ENCODE measurements around the gene MGRN1. TPM values are rescaled to one million over a fixed set of nuclear protein-coding genes. Genes with fewer than 3 reads are reported as not detected.

The MGRN1 gene
- total RNA-seq, 1 experiment from 2014 or later = 22.7 TPM

DNA sequence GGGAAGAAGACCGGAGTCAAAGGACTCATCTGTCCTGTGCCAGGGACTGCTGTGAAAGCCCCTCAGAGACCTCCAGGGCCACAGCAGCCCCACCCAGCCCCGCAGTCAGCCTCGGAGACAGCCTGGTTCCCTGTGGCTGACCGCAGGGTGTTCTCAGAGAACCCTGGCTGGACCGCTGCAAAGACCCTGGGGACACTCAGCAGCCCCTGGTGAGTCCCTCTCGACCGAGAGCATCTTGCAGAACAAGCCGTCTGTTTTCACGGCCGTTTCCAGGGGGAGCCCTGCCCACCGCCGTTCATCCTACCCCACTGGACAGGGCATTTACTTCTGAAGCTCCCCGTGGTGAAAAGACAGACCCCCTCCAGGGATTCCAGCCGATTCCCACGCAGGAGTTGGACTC lies 20.2 kb upstream of the MGRN1 start:
- Histone ChIP-seq H3K79me2 (ENCODE audit: low read length) (no peaks in the 10 kb centered on the region), H3K9me2 (replicated peaks; ENCODE audit: low read length) (no peaks in the 10 kb centered on the region), H4K20me1 (ENCODE audit: low read length) (no peaks in the 10 kb centered on the region), H3K27me3 (ENCODE audit: low read length) (no peaks in the 10 kb centered on the region), H3K4me3 (ENCODE audit: low read length) (no peak overlapping the region), H3K4me2 (ENCODE audit: low read length) (no peak overlapping the region), H3F3A (ENCODE audit: low read length, unreplicated experiment) (no peaks in the 10 kb centered on the region), H2AFZ (ENCODE audit: low read length) (no peak overlapping the region), H3K9me3 (ENCODE audit: low read length) (no peaks in the 10 kb centered on the region), H3K4me1 (ENCODE audit: insufficient read depth, low read length) (0 out of 2 replicates have a peak, but pooled peaks cover 4% of the 10 kb centered on the region), H3K36me3 (ENCODE audit: low read depth, low read length) (no peaks in the 10 kb centered on the region; the same call in 1 of the 2 replicates), H3K27ac (ENCODE audit: low read length) (no peak overlapping the region), H3K9ac (ENCODE audit: low read length) (no peak overlapping the region)
- ChIA-PET CTCF (no interaction called here), POLR2A (ENCODE audit: unreplicated experiment) (no interaction called here)
- no peak for DNase-seq
- no TSS peak for BruUV-seq (replicated peaks)
- intact Hi-C loops (cut with micrococcal nuclease) = no loop called here
- TF ChIP-seq CTCF (conservative IDR thresholded peaks at IDR 0.05; ENCODE audit: low read depth, low read length) (no peak), EZH2phosphoT487 (IDR thresholded peaks at IDR 0.05; ENCODE audit: borderline replicate concordance, low read length) (no peak), EZH2 (IDR thresholded peaks at IDR 0.05; ENCODE audit: low read length, unreplicated experiment) (no peak)
- no peak for ATAC-seq

DNA sequence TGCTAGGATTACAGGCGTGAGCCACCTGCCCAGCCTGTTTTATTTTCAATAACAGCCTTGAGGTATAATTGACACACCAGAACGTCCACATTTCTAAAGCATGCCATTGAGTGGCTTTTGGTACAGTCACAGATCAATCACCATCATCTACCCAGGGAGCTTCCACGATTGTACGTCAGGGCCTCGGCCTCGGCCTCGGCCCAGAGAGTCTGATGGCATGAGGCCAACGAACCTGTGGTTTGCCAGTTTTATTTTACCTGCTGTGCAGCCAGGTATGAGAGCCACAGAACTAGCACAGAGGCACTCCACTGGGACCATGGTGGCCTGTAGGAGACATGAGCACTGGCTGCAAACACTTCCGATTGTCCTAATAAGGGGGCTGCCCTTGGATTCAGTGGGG lies 18.3 kb upstream of the MGRN1 start:
- DNase-seq = peak; percentile 51
- H3K9ac ChIP-seq (ENCODE audit: low read length) = no peak overlapping the region
- CTCF ChIA-PET = no interaction called here

More for the DNA sequence above, 18.3 kb upstream of the MGRN1 start:
- H3K79me2 ChIP-seq (ENCODE audit: low read length) = peaks cover 10% of the 10 kb centered on the region
- H3K4me2 ChIP-seq (ENCODE audit: low read length) = no peak overlapping the region
- H3K4me3 ChIP-seq (ENCODE audit: low read length) = no peak overlapping the region
- H3K36me3 ChIP-seq (ENCODE audit: low read depth, low read length) = no peaks in the 10 kb centered on the region; the same call in 1 of the 2 replicates
- ATAC-seq = no peak
- TF ChIP-seq CTCF (conservative IDR thresholded peaks at IDR 0.05; ENCODE audit: low read depth, low read length) (no peak), EZH2 (IDR thresholded peaks at IDR 0.05; ENCODE audit: low read length, unreplicated experiment) (no peak), EZH2phosphoT487 (IDR thresholded peaks at IDR 0.05; ENCODE audit: borderline replicate concordance, low read length) (no peak)
- H3F3A ChIP-seq (ENCODE audit: low read length, unreplicated experiment) = no peaks in the 10 kb centered on the region
- H3K9me3 ChIP-seq (ENCODE audit: low read length) = no peaks in the 10 kb centered on the region
- POLR2A ChIA-PET (ENCODE audit: unreplicated experiment) = no interaction called here
- no peak overlapping the region for H3K27ac ChIP-seq (ENCODE audit: low read length)
- H3K4me1 ChIP-seq (ENCODE audit: insufficient read depth, low read length) = 0 out of 2 replicates have a peak, but pooled peaks cover 4% of the 10 kb centered on the region
- no TSS peak for BruUV-seq (replicated peaks)
- intact Hi-C loops (cut with micrococcal nuclease) = no loop called here
- no peaks in the 10 kb centered on the region for H3K27me3 ChIP-seq (ENCODE audit: low read length)
- no peaks in the 10 kb centered on the region for H3K9me2 ChIP-seq (replicated peaks; ENCODE audit: low read length)
- H4K20me1 ChIP-seq (ENCODE audit: low read length) = no peaks in the 10 kb centered on the region
- no peak overlapping the region for H2AFZ ChIP-seq (ENCODE audit: low read length)
